Measurements from ENCODE around the gene CCDC50.

The CCDC50 gene

DNA sequence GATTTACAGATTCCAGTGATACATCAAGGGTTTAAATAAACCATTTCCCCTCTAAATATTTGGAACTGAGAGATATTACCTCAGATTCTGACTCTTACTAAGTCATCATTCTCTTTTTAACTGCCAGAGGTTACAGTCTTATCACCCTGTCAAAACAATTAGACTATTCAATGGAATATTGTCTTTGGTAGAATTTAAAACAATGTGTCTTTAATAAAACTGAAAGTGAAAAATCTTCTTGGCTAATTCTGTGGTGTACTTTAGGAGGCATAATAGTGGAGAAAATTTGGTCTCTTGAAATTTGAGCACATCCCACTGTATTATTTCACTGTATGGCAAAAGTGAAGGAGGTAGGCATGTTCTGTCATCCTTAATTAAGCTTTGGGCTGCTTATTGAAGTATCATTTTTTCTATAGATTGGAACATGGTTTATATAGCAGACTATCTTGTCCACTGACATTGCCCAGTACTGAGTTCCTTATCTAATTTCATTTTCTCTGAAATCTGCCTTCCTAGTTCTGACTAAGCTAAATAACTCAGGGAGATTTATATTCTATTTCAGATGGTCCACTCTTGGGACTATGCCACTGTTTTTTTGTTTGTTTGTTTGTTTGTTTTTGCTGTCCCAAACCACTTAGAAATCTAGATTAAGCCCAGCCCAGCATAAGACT is 49.1 kb downstream of the CCDC50 start:
- Histone ChIP-seq H3K79me2 (ENCODE audit: control insufficient read depth, insufficient read depth, low read length) (no peaks in the 10 kb centered on the region), H3K4ac (ENCODE audit: low read depth, low read length) (no peak overlapping the region), H2BK15ac (replicated peaks; ENCODE audit: low read depth) (no peak overlapping the region), H3K36me3 (ENCODE audit: control insufficient read depth, insufficient read depth, low read length) (no peaks in the 10 kb centered on the region), H3K18ac (ENCODE audit: low read length) (no peak overlapping the region), H3K56ac (ENCODE audit: low read length) (no peak overlapping the region), H3K79me1 (ENCODE audit: low read length) (no peaks in the 10 kb centered on the region), H2AK5ac (ENCODE audit: low read length) (no peak overlapping the region), H4K5ac (ENCODE audit: low read length) (no peak overlapping the region), H2BK5ac (ENCODE audit: low read length) (no peak overlapping the region), H3K27me3 (ENCODE audit: insufficient read depth, low read length, poor library complexity) (no peaks in the 10 kb centered on the region), H3K23ac (ENCODE audit: low read length) (no peak overlapping the region), H2BK120ac (ENCODE audit: low read depth, low read length) (no peak overlapping the region), H3K4me1 (ENCODE audit: control insufficient read depth, low read depth, low read length) (peaks cover 1% of the 10 kb centered on the region), H3K4me3 (ENCODE audit: low read length) (no peak overlapping the region), H3K27ac (ENCODE audit: low read depth, low read length) (no peak overlapping the region), H3K9ac (ENCODE audit: low read length) (no peak overlapping the region), H3K4me2 (ENCODE audit: low read length) (no peak overlapping the region), H4K8ac (ENCODE audit: low read depth, low read length) (no peak overlapping the region)
- DNase-seq = no peak

DNA sequence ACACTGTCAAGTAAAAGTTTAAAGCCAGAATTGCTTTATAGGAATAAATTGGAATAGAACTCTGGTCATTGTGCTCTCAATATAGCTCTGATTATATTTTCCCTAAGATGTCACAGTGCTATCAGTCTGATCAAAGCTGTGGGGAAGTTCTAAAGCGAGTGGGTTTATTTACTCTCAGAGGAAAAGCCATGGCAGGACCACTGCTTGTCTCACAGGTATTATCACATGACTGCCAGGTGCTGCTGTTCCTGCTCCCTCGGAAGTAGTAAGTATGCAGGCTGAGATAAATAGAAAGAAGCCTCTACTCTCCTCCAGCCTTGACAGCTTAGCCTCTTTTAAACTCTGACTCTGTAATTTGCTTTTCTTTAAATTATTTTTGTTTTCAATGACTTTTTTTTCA is 50.3 kb downstream of the CCDC50 start:
- no CpG with 5 or more reads among the region's 2 CpGs for WGBS (ENCODE audit: extremely low coverage, insufficient coverage, low lambda C conversion rate)
- no peak overlapping the region for H2AK5ac ChIP-seq (ENCODE audit: low read length)
- H3K23ac ChIP-seq (ENCODE audit: low read length) = no peak overlapping the region
- H4K5ac ChIP-seq (ENCODE audit: low read length) = no peak overlapping the region
- H3K36me3 ChIP-seq (ENCODE audit: control insufficient read depth, insufficient read depth, low read length) = no peaks in the 10 kb centered on the region
- H3K56ac ChIP-seq (ENCODE audit: low read length) = no peak overlapping the region
- no peak overlapping the region for H3K4me2 ChIP-seq (ENCODE audit: low read length)
- H3K79me1 ChIP-seq (ENCODE audit: low read length) = no peaks in the 10 kb centered on the region
- no peaks in the 10 kb centered on the region for H3K27me3 ChIP-seq (ENCODE audit: insufficient read depth, low read length, poor library complexity)
- no peak overlapping the region for H2BK5ac ChIP-seq (ENCODE audit: low read length)
- no peak overlapping the region for H4K8ac ChIP-seq (ENCODE audit: low read depth, low read length)
- no peaks in the 10 kb centered on the region for H3K79me2 ChIP-seq (ENCODE audit: control insufficient read depth, insufficient read depth, low read length)
- no peak overlapping the region for H3K4me3 ChIP-seq (ENCODE audit: low read length)
- no peak overlapping the region for H3K9ac ChIP-seq (ENCODE audit: low read length)
- H3K18ac ChIP-seq (ENCODE audit: low read length) = no peak overlapping the region
- H3K27ac ChIP-seq (ENCODE audit: low read depth, low read length) = no peak overlapping the region
- no peak for DNase-seq
- no peak overlapping the region for H2BK15ac ChIP-seq (replicated peaks; ENCODE audit: low read depth)
- H3K4ac ChIP-seq (ENCODE audit: low read depth, low read length) = no peak overlapping the region
- H3K4me1 ChIP-seq (ENCODE audit: control insufficient read depth, low read depth, low read length) = peaks cover 1% of the 10 kb centered on the region
- no peak overlapping the region for H2BK120ac ChIP-seq (ENCODE audit: low read depth, low read length)

GRCh38 chr3:191380001-191380400 is 50.8 kb downstream of the CCDC50 start:
- H3K27ac ChIP-seq (ENCODE audit: low read depth, low read length) = no peak overlapping the region
- H3K23ac ChIP-seq (ENCODE audit: low read length) = no peak overlapping the region
- no peaks in the 10 kb centered on the region for H3K27me3 ChIP-seq (ENCODE audit: insufficient read depth, low read length, poor library complexity)
- no peaks in the 10 kb centered on the region for H3K79me2 ChIP-seq (ENCODE audit: control insufficient read depth, insufficient read depth, low read length)
- H2BK5ac ChIP-seq (ENCODE audit: low read length) = no peak overlapping the region
- H3K4ac ChIP-seq (ENCODE audit: low read depth, low read length) = no peak overlapping the region
- no peak overlapping the region for H4K8ac ChIP-seq (ENCODE audit: low read depth, low read length)
- H2AK5ac ChIP-seq (ENCODE audit: low read length) = no peak overlapping the region
- no peak overlapping the region for H2BK120ac ChIP-seq (ENCODE audit: low read depth, low read length)
- H4K5ac ChIP-seq (ENCODE audit: low read length) = no peak overlapping the region
- H3K4me3 ChIP-seq (ENCODE audit: low read length) = no peak overlapping the region
- no peak overlapping the region for H3K56ac ChIP-seq (ENCODE audit: low read length)
- no peak overlapping the region for H3K18ac ChIP-seq (ENCODE audit: low read length)
- H3K4me2 ChIP-seq (ENCODE audit: low read length) = no peak overlapping the region
- peaks cover 1% of the 10 kb centered on the region for H3K4me1 ChIP-seq (ENCODE audit: control insufficient read depth, low read depth, low read length)
- no peak overlapping the region for H3K9ac ChIP-seq (ENCODE audit: low read length)
- DNase-seq = no peak
- H2BK15ac ChIP-seq (replicated peaks; ENCODE audit: low read depth) = no peak overlapping the region
- no peaks in the 10 kb centered on the region for H3K79me1 ChIP-seq (ENCODE audit: low read length)
- H3K36me3 ChIP-seq (ENCODE audit: control insufficient read depth, insufficient read depth, low read length) = no peaks in the 10 kb centered on the region
- no CpG with 5 or more reads among the region's 2 CpGs for WGBS (ENCODE audit: extremely low coverage, insufficient coverage, low lambda C conversion rate)

DNA sequence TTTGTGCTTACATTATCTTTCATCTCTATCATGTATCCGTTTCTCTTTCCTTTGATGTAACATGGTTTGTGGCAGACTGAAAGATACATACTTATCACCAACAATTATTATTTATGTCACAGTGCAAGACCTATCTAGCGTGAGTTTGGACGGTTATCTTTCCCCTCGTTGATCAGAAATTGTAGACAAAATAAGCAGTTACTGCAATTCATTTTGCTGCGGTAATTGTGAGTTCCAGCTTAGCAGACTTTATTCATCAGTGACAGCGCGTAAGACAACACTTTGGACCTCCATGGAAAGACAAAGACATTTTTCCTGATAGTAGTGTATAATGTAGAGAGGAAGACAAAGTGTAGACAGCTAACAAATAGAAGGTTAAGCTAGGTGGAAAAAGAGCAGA is 52.1 kb downstream of the CCDC50 start:
- Histone ChIP-seq H3K27ac (ENCODE audit: low read depth, low read length) (no peak overlapping the region), H2AK5ac (ENCODE audit: low read length) (no peak overlapping the region), H2BK15ac (replicated peaks; ENCODE audit: low read depth) (no peak overlapping the region), H3K9ac (ENCODE audit: low read length) (no peak overlapping the region), H3K4me2 (ENCODE audit: low read length) (no peak overlapping the region), H3K56ac (ENCODE audit: low read length) (no peak overlapping the region), H3K4me3 (ENCODE audit: low read length) (no peak overlapping the region), H3K27me3 (ENCODE audit: insufficient read depth, low read length, poor library complexity) (no peaks in the 10 kb centered on the region), H3K18ac (ENCODE audit: low read length) (no peak overlapping the region), H4K8ac (ENCODE audit: low read depth, low read length) (no peak overlapping the region), H3K36me3 (ENCODE audit: control insufficient read depth, insufficient read depth, low read length) (no peaks in the 10 kb centered on the region), H4K5ac (ENCODE audit: low read length) (no peak overlapping the region), H2BK120ac (ENCODE audit: low read depth, low read length) (no peak overlapping the region), H3K79me1 (ENCODE audit: low read length) (no peaks in the 10 kb centered on the region), H2BK5ac (ENCODE audit: low read length) (no peak overlapping the region), H3K79me2 (ENCODE audit: control insufficient read depth, insufficient read depth, low read length) (no peaks in the 10 kb centered on the region), H3K4me1 (ENCODE audit: control insufficient read depth, low read depth, low read length) (peaks cover 1% of the 10 kb centered on the region), H3K4ac (ENCODE audit: low read depth, low read length) (no peak overlapping the region), H3K23ac (ENCODE audit: low read length) (no peak overlapping the region)
- DNase-seq = no peak
- WGBS (ENCODE audit: extremely low coverage, insufficient coverage, low lambda C conversion rate) = no CpG with 5 or more reads among the region's 7 CpGs

- H3K23ac ChIP-seq (ENCODE audit: low read length) = no peak overlapping the region
- no peak overlapping the region for H3K18ac ChIP-seq (ENCODE audit: low read length)
- H2AK5ac ChIP-seq (ENCODE audit: low read length) = no peak overlapping the region
- no peaks in the 10 kb centered on the region for H3K79me1 ChIP-seq (ENCODE audit: low read length)
- H3K27me3 ChIP-seq (ENCODE audit: insufficient read depth, low read length, poor library complexity) = no peaks in the 10 kb centered on the region
- no peak overlapping the region for H3K4ac ChIP-seq (ENCODE audit: low read depth, low read length)
- H2BK120ac ChIP-seq (ENCODE audit: low read depth, low read length) = no peak overlapping the region
- H3K4me3 ChIP-seq (ENCODE audit: low read length) = no peak overlapping the region
- no peak overlapping the region for H4K8ac ChIP-seq (ENCODE audit: low read depth, low read length)
- no CpG with 5 or more reads among the region's 1 CpG for WGBS (ENCODE audit: extremely low coverage, insufficient coverage, low lambda C conversion rate)
- H3K4me2 ChIP-seq (ENCODE audit: low read length) = no peak overlapping the region
- H3K36me3 ChIP-seq (ENCODE audit: control insufficient read depth, insufficient read depth, low read length) = no peaks in the 10 kb centered on the region
- H3K56ac ChIP-seq (ENCODE audit: low read length) = no peak overlapping the region
- DNase-seq = no peak
- no peak overlapping the region for H3K9ac ChIP-seq (ENCODE audit: low read length)
- no peaks in the 10 kb centered on the region for H3K4me1 ChIP-seq (ENCODE audit: control insufficient read depth, low read depth, low read length)
- H3K79me2 ChIP-seq (ENCODE audit: control insufficient read depth, insufficient read depth, low read length) = no peaks in the 10 kb centered on the region
- H2BK15ac ChIP-seq (replicated peaks; ENCODE audit: low read depth) = no peak overlapping the region
- H4K5ac ChIP-seq (ENCODE audit: low read length) = no peak overlapping the region
- no peak overlapping the region for H2BK5ac ChIP-seq (ENCODE audit: low read length)
- H3K27ac ChIP-seq (ENCODE audit: low read depth, low read length) = no peak overlapping the region
Measured at GRCh38 chr3:191382661-191383060, 53.5 kb downstream of the CCDC50 start.

- Histone ChIP-seq H3K27me3 (ENCODE audit: insufficient read depth, low read length, poor library complexity) (no peaks in the 10 kb centered on the region), H3K79me2 (ENCODE audit: control insufficient read depth, insufficient read depth, low read length) (no peaks in the 10 kb centered on the region), H4K5ac (ENCODE audit: low read length) (no peak overlapping the region), H3K4me2 (ENCODE audit: low read length) (no peak overlapping the region), H3K4ac (ENCODE audit: low read depth, low read length) (no peak overlapping the region), H3K23ac (ENCODE audit: low read length) (no peak overlapping the region), H3K4me3 (ENCODE audit: low read length) (no peak overlapping the region), H2AK5ac (ENCODE audit: low read length) (no peak overlapping the region), H3K36me3 (ENCODE audit: control insufficient read depth, insufficient read depth, low read length) (no peaks in the 10 kb centered on the region), H3K9ac (ENCODE audit: low read length) (no peak overlapping the region), H3K56ac (ENCODE audit: low read length) (no peak overlapping the region), H3K27ac (ENCODE audit: low read depth, low read length) (no peak overlapping the region), H3K79me1 (ENCODE audit: low read length) (no peaks in the 10 kb centered on the region), H2BK5ac (ENCODE audit: low read length) (no peak overlapping the region), H3K4me1 (ENCODE audit: control insufficient read depth, low read depth, low read length) (no peaks in the 10 kb centered on the region), H3K18ac (ENCODE audit: low read length) (no peak overlapping the region), H4K8ac (ENCODE audit: low read depth, low read length) (no peak overlapping the region), H2BK120ac (ENCODE audit: low read depth, low read length) (no peak overlapping the region), H2BK15ac (replicated peaks; ENCODE audit: low read depth) (no peak overlapping the region)
- WGBS (ENCODE audit: extremely low coverage, insufficient coverage, low lambda C conversion rate) = no CpG with 5 or more reads among the region's 4 CpGs
- DNase-seq = no peak
Measured at GRCh38 chr3:191383124-191383523, 53.9 kb downstream of the CCDC50 start.
